Astrocyte of the spinal cord (primary cell): ENCODE results near the gene MRPS11.

Experiments
- DNase-seq: peaks from one replicate; pipeline ENCODE4 v3.0.0; 2011; ENCODE audit warnings: low read depth, low spot score
- H3K4me3 ChIP-seq: 2 replicates; pipeline ENCODE4 v1.5.1; 2011; ENCODE audit warnings: low read depth, mild to moderate bottlenecking, low read length, moderate library complexity
- CTCF ChIP-seq: IDR thresholded peaks from 2 replicates; pipeline ENCODE4 v1.5.1; 2012; ENCODE audit warnings: low read depth, mild to moderate bottlenecking, low read length, inconsistent platforms
- in situ Hi-C: cut with HindIII; loops from 2 replicates; pipeline ENCODE4 v1.10.0; 2017; ENCODE audit warnings: low sequenced_read_pairs

The MRPS11 gene

GRCh38 chr15:88489321-88489720 is 21.8 kb downstream of the MRPS11 start:
- H3K4me3 ChIP-seq = no peak overlapping the region
- in situ Hi-C loops = no loop called here
- no peak for TF ChIP-seq CTCF
- no peak for DNase-seq

GRCh38 chr15:88490036-88490435 is 22.5 kb downstream of the MRPS11 start:
- DNase-seq = no peak
- in situ Hi-C loops = no loop called here
- TF ChIP-seq CTCF = no peak
- H3K4me3 ChIP-seq = no peak overlapping the region

GRCh38 chr15:88491158-88491557 is 23.6 kb downstream of the MRPS11 start:
- in situ Hi-C loops = no loop called here
- TF ChIP-seq CTCF = no peak
- no peak overlapping the region for H3K4me3 ChIP-seq
- DNase-seq = no peak

- no peak for DNase-seq
- in situ Hi-C loops = no loop called here
- TF ChIP-seq CTCF = no peak
- no peak overlapping the region for H3K4me3 ChIP-seq
Observed at GRCh38 chr15:88493844-88494243, 26.3 kb downstream of the MRPS11 start.

GRCh38 chr15:88497109-88497765 is 29.7 kb downstream of the MRPS11 start:
- no peak for DNase-seq
- TF ChIP-seq CTCF = no peak
- in situ Hi-C loops = no loop called here
- H3K4me3 ChIP-seq = no peak overlapping the region

- TF ChIP-seq CTCF = no peak
- H3K4me3 ChIP-seq = no peak overlapping the region
- in situ Hi-C loops = no loop called here
- DNase-seq = no peak
Observed at GRCh38 chr15:88498996-88499395, 31.5 kb downstream of the MRPS11 start.
